22Rv1 (cell line): ENCODE data around the gene BACH2.

Experiments used
- H3K27ac ChIP-seq: fragments of 450-650 bp; 2 replicates; pipeline ENCODE4 v1.5.1; 2017
- ZFX ChIP-seq: fragments of 450-650 bp; IDR thresholded peaks from 2 replicates; pipeline ENCODE4 v1.6.1; 2017; ENCODE audit warnings: antibody characterized with exemption, borderline replicate concordance
- TF ChIP-seq, protein P1 (sequence below): fragments of 450-650 bp; IDR thresholded peaks from 2 replicates; pipeline ENCODE4 v1.5.1; 2017; ENCODE audit warnings: mild to moderate bottlenecking

Gene BACH2

DNA sequence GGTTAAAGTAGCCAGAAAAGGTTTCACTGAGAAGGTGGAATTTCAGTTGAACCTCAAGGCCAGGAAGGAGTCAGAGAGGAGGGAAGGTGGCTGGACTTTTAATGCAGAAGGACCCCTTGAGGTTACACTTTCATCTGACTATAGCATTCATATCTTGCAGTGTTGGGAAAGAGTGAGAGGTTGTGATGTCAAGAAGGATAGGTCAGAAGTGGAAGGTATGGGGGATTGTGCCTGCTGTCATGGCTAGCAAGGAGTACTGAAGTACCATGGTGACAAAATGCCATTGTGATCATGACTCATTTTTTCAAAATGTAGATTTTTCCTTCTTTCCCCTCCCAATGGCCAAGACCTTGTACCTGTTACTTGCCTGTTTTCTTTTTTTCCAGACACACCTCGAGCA is 5.2 kb upstream of the BACH2 start:
- H3K27ac ChIP-seq = no peak overlapping the region
- no peak for TF ChIP-seq ZFX
- TF ChIP-seq, protein P1, sequence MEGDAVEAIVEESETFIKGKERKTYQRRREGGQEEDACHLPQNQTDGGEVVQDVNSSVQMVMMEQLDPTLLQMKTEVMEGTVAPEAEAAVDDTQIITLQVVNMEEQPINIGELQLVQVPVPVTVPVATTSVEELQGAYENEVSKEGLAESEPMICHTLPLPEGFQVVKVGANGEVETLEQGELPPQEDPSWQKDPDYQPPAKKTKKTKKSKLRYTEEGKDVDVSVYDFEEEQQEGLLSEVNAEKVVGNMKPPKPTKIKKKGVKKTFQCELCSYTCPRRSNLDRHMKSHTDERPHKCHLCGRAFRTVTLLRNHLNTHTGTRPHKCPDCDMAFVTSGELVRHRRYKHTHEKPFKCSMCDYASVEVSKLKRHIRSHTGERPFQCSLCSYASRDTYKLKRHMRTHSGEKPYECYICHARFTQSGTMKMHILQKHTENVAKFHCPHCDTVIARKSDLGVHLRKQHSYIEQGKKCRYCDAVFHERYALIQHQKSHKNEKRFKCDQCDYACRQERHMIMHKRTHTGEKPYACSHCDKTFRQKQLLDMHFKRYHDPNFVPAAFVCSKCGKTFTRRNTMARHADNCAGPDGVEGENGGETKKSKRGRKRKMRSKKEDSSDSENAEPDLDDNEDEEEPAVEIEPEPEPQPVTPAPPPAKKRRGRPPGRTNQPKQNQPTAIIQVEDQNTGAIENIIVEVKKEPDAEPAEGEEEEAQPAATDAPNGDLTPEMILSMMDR = no peak

GRCh38 chr6:90298459-90299053 is 1.9 kb upstream of the BACH2 start:
- H3K27ac ChIP-seq = no peak overlapping the region

GRCh38 chr6:90297867-90298381 is 1.3 kb upstream of the BACH2 start:
- H3K27ac ChIP-seq = no peak overlapping the region
- TF ChIP-seq, protein P1 = no peak
- no peak for TF ChIP-seq ZFX

More at GRCh38 chr6:90298459-90299053, 1.9 kb upstream of the BACH2 start:
- TF ChIP-seq, protein P1 = no peak
- no peak for TF ChIP-seq ZFX

DNA sequence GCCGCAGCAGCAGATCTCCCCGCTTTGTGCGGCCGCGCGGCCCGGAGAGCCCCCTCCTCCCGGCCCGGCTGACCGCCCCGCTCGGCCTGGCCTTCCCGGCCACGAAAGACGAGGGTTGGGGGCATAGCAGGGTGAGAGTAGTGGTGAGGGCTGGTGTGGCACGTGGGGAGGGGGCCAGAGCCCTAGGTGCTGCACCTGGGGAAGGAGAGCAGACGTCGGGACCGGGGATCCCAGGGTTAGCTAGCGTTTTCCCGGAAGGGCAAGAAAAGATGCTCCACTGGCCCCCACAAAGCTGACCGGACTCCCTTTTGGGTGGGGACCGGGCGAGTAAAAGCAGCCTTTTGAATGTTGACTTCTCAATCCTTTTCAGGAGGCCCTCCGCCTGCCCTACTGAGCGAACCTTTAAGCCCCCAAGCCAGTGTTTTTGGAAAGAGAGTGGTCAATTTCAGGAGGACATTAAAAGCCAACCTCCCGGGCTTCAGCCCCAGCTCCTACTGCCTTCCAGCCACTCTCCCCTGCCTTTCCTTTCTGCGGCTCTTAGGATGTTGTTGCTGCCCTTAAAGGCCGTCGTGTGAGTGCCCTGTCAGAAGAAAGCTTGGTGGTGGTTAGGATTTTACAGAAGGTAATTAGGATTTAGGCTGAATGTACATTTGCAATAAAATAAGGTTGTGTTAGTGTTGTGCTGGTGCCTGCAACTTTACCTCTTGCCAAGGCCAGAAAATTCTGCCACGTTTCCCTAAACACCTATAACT is 648 bp upstream of the BACH2 start:
- H3K27ac ChIP-seq = no peak overlapping the region
- TF ChIP-seq ZFX = no peak
- TF ChIP-seq, protein P1 = no peak

DNA sequence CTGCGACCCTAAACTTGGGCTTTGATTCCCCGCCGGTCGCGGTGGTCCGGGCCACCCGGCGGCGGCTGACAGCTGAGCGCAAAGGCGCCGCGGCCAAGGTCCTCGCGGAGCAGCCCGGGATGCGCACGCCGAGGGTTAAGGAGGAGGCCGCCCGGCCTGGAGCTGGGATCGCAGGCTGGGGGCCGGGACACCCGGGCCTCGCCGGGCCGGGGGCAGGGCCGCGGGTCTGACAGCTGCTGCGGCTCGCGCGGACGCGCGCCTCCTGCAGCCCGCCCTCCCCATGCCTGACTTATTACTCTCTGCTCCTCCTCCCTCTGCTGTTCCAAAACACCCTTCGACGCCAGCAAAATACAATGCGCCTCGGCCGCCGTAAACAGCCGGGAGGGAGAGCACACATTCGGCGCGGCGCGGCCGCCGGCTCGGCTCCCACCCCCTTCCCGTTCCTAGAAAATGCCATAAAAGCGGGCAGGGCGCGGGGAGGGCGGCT is 746 bp downstream of the BACH2 start:
- TF ChIP-seq, protein P1 = no peak
- no peak for TF ChIP-seq ZFX
- H3K27ac ChIP-seq = no peak overlapping the region

DNA sequence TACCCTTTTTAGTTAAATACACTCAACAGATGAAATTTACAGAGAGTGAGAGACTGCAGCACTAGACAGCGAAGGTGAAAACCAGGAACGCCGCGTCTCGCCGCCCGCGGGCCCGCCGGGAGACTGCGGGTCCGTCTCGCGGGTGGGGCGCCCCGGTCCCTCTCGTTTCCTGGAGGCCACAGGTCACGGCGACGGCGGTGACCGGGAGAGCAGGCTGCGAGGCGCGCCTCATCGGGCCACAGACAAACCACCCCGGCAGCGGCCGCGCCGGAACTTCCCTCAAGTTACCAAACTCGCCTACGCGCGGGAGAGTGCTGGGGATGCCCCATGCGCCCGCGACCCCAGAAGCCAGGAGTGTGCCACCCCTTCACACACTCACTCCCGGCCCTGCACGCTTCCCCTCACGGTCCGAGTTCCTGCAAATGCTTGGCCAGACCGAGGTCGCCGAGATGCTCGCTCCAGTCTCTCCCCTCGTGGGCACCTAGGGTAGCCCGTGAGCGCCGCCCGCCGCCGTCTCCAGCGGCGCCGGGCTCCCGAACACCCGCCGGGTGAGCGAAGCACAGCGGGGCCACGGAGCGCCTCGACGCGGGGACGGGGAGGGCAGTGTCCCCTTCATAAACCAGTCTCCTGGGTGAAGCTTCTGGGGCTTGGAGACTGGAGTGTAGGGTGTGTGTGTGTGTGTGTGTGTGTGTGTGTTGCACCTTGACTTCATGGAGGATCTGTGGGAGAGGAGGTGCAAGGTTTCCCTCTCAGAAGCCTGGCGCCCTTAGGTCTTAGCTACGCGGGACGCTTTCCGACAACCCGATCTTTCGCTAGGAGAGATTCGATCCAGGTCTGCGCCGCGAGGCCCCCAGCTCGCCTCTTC is 1.4 kb downstream of the BACH2 start:
- no peak for TF ChIP-seq ZFX
- TF ChIP-seq, protein P1 = no peak; the same call in 1 of the 2 replicates
- H3K27ac ChIP-seq = no peak overlapping the region
